H1 (cell line): ENCODE data around the gene ADARB2. TPM values are rescaled to one million over a fixed set of nuclear protein-coding genes. Genes with fewer than 3 reads are reported as not detected.

ENCODE experiments used
- CTCF ChIA-PET: fragments of 300-600 bp; sonication (Branson Sonifier 250); formaldehyde crosslinking; loops from one replicate; lab custom pipeline; 2021; ENCODE audit not compliant: partially characterized antibody; lab: Charles Lee
- POLR2A ChIA-PET: fragments of 300-600 bp; sonication (Branson Sonifier 250); formaldehyde crosslinking; loops from one replicate; lab custom pipeline; 2021; ENCODE audit warnings: inconsistent platforms; ENCODE audit not compliant: partially characterized antibody; lab: Charles Lee
- DNase-seq, 2 experiments: peaks; one replicate each; pipeline versions ENCODE4 v3.0.0 to v3.0.0-alpha.2; 2010 to 2022; ENCODE audit warnings: low spot score in 2 of 2, low read depth in 1 of 2, mixed read lengths in 1 of 2
- FAIRE-seq: peaks from 2 replicates; lab custom pipeline; 2011; peaks lifted over from hg19 to GRCh38; lab: Jason Lieb, UNC
- H2AFZ ChIP-seq: 2 replicates; pipeline ENCODE4 v1.8.1; 2012; ENCODE audit warnings: low read length, inconsistent platforms
- H2AK5ac ChIP-seq: 2 replicates; pipeline ENCODE4 v1.6.1; 2013; ENCODE audit warnings: low read depth, low read length
- H2BK120ac ChIP-seq: replicated peaks from 2 replicates; pipeline ENCODE3; 2013; ENCODE audit warnings: low read depth, low read length, inconsistent platforms
- H2BK12ac ChIP-seq: 2 replicates; pipeline ENCODE4 v1.6.1; 2013; ENCODE audit warnings: low read depth, low read length
- H2BK15ac ChIP-seq: 2 replicates; pipeline ENCODE4 v1.6.1; 2013; ENCODE audit warnings: low read length
- H2BK20ac ChIP-seq: 2 replicates; pipeline ENCODE4 v1.6.1; 2013; ENCODE audit warnings: low read length
- H2BK5ac ChIP-seq: 2 replicates; pipeline ENCODE4 v1.6.1; 2013; ENCODE audit warnings: low read depth, low read length
- H3K14ac ChIP-seq: 2 replicates; pipeline ENCODE4 v1.6.1; 2013; ENCODE audit warnings: inconsistent platforms; ENCODE audit not compliant: insufficient read length
- H3K18ac ChIP-seq: 2 replicates; pipeline ENCODE4 v1.6.1; 2013; ENCODE audit warnings: low read length; ENCODE audit errors: extremely low read depth
- H3K23ac ChIP-seq: 2 replicates; pipeline ENCODE4 v1.6.1; 2013; ENCODE audit warnings: inconsistent platforms; ENCODE audit not compliant: insufficient read length
- H3K23me2 ChIP-seq: 2 replicates; pipeline ENCODE4 v1.6.1; 2013; ENCODE audit warnings: low read depth, low read length
- H3K27ac ChIP-seq: 2 replicates; pipeline ENCODE4 v1.6.1; 2011; ENCODE audit warnings: low read depth, low read length, inconsistent platforms
- H3K27me3 ChIP-seq, 4 experiments: replicated peaks in 1 of 4; 1 replicate in 1 of 4; 2 replicates in 3 of 4; pipeline versions ENCODE4 v1.6.1 to v1.8.1; 2011 to 2013; ENCODE audit warnings: low read length in 3 of 4, mild to moderate bottlenecking in 3 of 4, inconsistent platforms in 2 of 4, mixed read lengths in 2 of 4, moderate library complexity in 1 of 4; ENCODE audit not compliant: control insufficient read depth in 3 of 4, insufficient read depth in 3 of 4; ENCODE audit errors: extremely low read depth in 1 of 4
- H3K36me3 ChIP-seq, 4 experiments: 2 replicates each; pipeline versions ENCODE4 v1.6.1 to v1.8.1; 2011 to 2013; ENCODE audit warnings: mild to moderate bottlenecking in 4 of 4, low read length in 3 of 4, moderate library complexity in 2 of 4, control low read depth in 1 of 4, inconsistent platforms in 1 of 4; ENCODE audit not compliant: insufficient read depth in 4 of 4, control insufficient read depth in 2 of 4
- H3K4ac ChIP-seq: replicated peaks from 2 replicates; pipeline ENCODE3; 2013; ENCODE audit warnings: low read length, low read depth, mixed read lengths, inconsistent platforms; ENCODE audit not compliant: insufficient read length
- H3K4me1 ChIP-seq, 4 experiments: replicated peaks in 1 of 4; 1 replicate in 1 of 4; 2 replicates in 3 of 4; pipeline versions ENCODE4 v1.6.1 to v1.8.1; 2011 to 2013; ENCODE audit warnings: low read length in 3 of 4, inconsistent platforms in 2 of 4, mixed read lengths in 1 of 4; ENCODE audit not compliant: insufficient read depth in 4 of 4, control insufficient read depth in 3 of 4
- H3K4me2 ChIP-seq, 2 experiments: 2 replicates each; pipeline versions ENCODE4 v1.6.1 to v1.8.1; 2011 to 2013; ENCODE audit warnings: low read depth in 2 of 2, low read length in 2 of 2, control low read depth in 1 of 2, inconsistent platforms in 1 of 2, mild to moderate bottlenecking in 1 of 2; ENCODE audit not compliant: insufficient read depth in 1 of 2
- H3K4me3 ChIP-seq, 4 experiments: fragments of 200-600, 300-600 bp in 1 of 4; sonication (generic), shearing (Covaris generic), sonication (Bioruptor Twin) in 1 of 4; 2 replicates each; pipeline versions ENCODE4 v1.5.1 to v1.8.1; 2011 to 2016; ENCODE audit warnings: low read length in 4 of 4, low read depth in 3 of 4, control low read depth in 2 of 4, inconsistent platforms in 2 of 4, mild to moderate bottlenecking in 2 of 4, mixed read lengths in 1 of 4, moderate library complexity in 1 of 4; ENCODE audit not compliant: insufficient read depth in 2 of 4; ENCODE audit errors: extremely low read depth in 1 of 4
- H3K56ac ChIP-seq: replicated peaks from 2 replicates; pipeline ENCODE3; 2013; ENCODE audit warnings: low read depth, mild to moderate bottlenecking, mixed read lengths, low read length, inconsistent platforms; ENCODE audit not compliant: insufficient read length
- H3K79me1 ChIP-seq: 2 replicates; pipeline ENCODE4 v1.6.1; 2013; ENCODE audit warnings: low read depth, low read length, control low read depth
- H3K79me2 ChIP-seq, 2 experiments: 2 replicates each; pipeline versions ENCODE4 v1.6.1 to v1.8.1; 2012 to 2013; ENCODE audit warnings: low read length in 2 of 2, mild to moderate bottlenecking in 2 of 2, inconsistent platforms in 1 of 2; ENCODE audit not compliant: insufficient read depth in 2 of 2, control insufficient read depth in 1 of 2
- H3K9ac ChIP-seq, 4 experiments: replicated peaks in 1 of 4; 1 replicate in 1 of 4; 2 replicates in 3 of 4; pipeline versions ENCODE4 v1.6.1 to v1.8.1; 2011 to 2013; ENCODE audit warnings: low read depth in 3 of 4, low read length in 3 of 4, control low read depth in 2 of 4, mild to moderate bottlenecking in 2 of 4, moderate library complexity in 2 of 4, inconsistent platforms in 1 of 4; ENCODE audit errors: extremely low read depth in 1 of 4
- H3K9me3 ChIP-seq, 2 experiments: 2 replicates each; pipeline versions ENCODE4 v1.6.1 to v1.8.1; 2012 to 2013; ENCODE audit warnings: mild to moderate bottlenecking in 2 of 2, moderate library complexity in 2 of 2, control low read depth in 1 of 2, inconsistent platforms in 1 of 2, low read depth in 1 of 2, low read length in 1 of 2, mixed read lengths in 1 of 2; ENCODE audit not compliant: insufficient read depth in 2 of 2
- H4K20me1 ChIP-seq, 2 experiments: replicated peaks in 1 of 2; 2 replicates each; pipeline versions ENCODE3 to v1.8.1; 2011 to 2013; ENCODE audit warnings: inconsistent platforms in 2 of 2, low read length in 2 of 2, mild to moderate bottlenecking in 1 of 2; ENCODE audit not compliant: insufficient read depth in 2 of 2, control insufficient read depth in 1 of 2
- H4K5ac ChIP-seq: 2 replicates; pipeline ENCODE4 v1.6.1; 2013; ENCODE audit warnings: low read length, low read depth, mixed read lengths, inconsistent platforms; ENCODE audit not compliant: insufficient read length
- H4K8ac ChIP-seq: 2 replicates; pipeline ENCODE4 v1.8.0; 2013; ENCODE audit warnings: mild to moderate bottlenecking, moderate library complexity, low read length, inconsistent platforms; ENCODE audit not compliant: insufficient read depth; ENCODE audit errors: extremely low read depth
- H4K91ac ChIP-seq: replicated peaks from 2 replicates; pipeline ENCODE3; 2013; ENCODE audit warnings: low read length, mixed read lengths, inconsistent platforms; ENCODE audit not compliant: insufficient read length
- ASH2L ChIP-seq: fragments of 200-600, 300-600 bp; sonication (generic); IDR thresholded peaks from one replicate; pipeline ENCODE4 v1.7.1; 2017; ENCODE audit warnings: low read length
- HDAC2 ChIP-seq, 2 experiments: fragments of 300-600 bp in 1 of 2; sonication (generic) in 1 of 2; IDR thresholded peaks; 2 replicates each; pipeline ENCODE4 v1.6.1; 2011 to 2012; ENCODE audit warnings: low read depth in 2 of 2, low read length in 2 of 2, mild to moderate bottlenecking in 2 of 2, moderate library complexity in 2 of 2, borderline replicate concordance in 1 of 2, inconsistent platforms in 1 of 2
- KDM4A ChIP-seq: IDR thresholded peaks from one replicate; pipeline ENCODE4 v1.7.1; 2012; ENCODE audit warnings: low read depth, mild to moderate bottlenecking, moderate library complexity, low read length, inconsistent platforms; ENCODE audit not compliant: severe bottlenecking
- MAFK ChIP-seq: IDR thresholded peaks from 2 replicates; pipeline ENCODE4 v1.6.1; 2012; ENCODE audit warnings: low read depth, mild to moderate bottlenecking, improper control_type of control experiment, low read length
- POLR2AphosphoS5 ChIP-seq: IDR thresholded peaks from 2 replicates; pipeline ENCODE4 v1.6.1; 2011; ENCODE audit warnings: low read depth, low read length
- RBBP5 ChIP-seq: IDR thresholded peaks from 2 replicates; pipeline ENCODE4 v1.7.1; 2012; ENCODE audit warnings: low read depth, mild to moderate bottlenecking, inconsistent platforms, low read length, moderate library complexity, borderline replicate concordance
- SAP30 ChIP-seq: fragments of 300-600 bp; sonication (generic); IDR thresholded peaks from 2 replicates; pipeline ENCODE4 v1.7.1; 2012; ENCODE audit warnings: low read length, moderate library complexity, mild to moderate bottlenecking, inconsistent platforms; ENCODE audit not compliant: insufficient read depth, insufficient replicate concordance
- TAF1 ChIP-seq: IDR thresholded peaks from 2 replicates; pipeline ENCODE4 v1.6.1; 2011; ENCODE audit warnings: mild to moderate bottlenecking, low read depth, low read length
- TAF7 ChIP-seq: optimal IDR thresholded peaks from 2 replicates; pipeline ENCODE3; 2011; ENCODE audit warnings: low read depth, mild to moderate bottlenecking, inconsistent platforms, low read length, moderate library complexity, borderline replicate concordance
- TEAD4 ChIP-seq: IDR thresholded peaks from 2 replicates; pipeline ENCODE4 v1.6.1; 2012; ENCODE audit warnings: low read depth, low read length, inconsistent platforms, mixed read lengths
- YY1 ChIP-seq: IDR thresholded peaks from 2 replicates; pipeline ENCODE4 v1.6.1; 2011; ENCODE audit warnings: low read depth, mild to moderate bottlenecking, low read length
- WGBS, 2 experiments: shearing (Covaris generic) in 1 of 2; methylation state at CpG; one replicate each; pipeline versions ENCODE4 v1.1.6 to v1.1.7; 2013 to 2015; ENCODE audit warnings: low lambda C conversion rate in 2 of 2, mixed read lengths in 2 of 2, inconsistent platforms in 1 of 2, low coverage in 1 of 2, missing lambda C conversion rate in 1 of 2; ENCODE audit not compliant: insufficient replicate concordance in 2 of 2, insufficient coverage in 1 of 2, insufficient read length in 1 of 2; ENCODE audit errors: extremely low coverage in 1 of 2, missing lambda C conversion rate in 1 of 2; 5-methylcytosine and 5-hydroxymethylcytosine counted together
- polyA plus RNA-seq, 7 experiments: library from polyadenylated mRNA; depleted of rRNA in 3 of 7; stranded (reverse) in 5 of 7; unstranded in 2 of 7; fragments of >200 nt in 5 of 7; fragments of 200-250 nt in 2 of 7; gene quantifications; 1 replicate in 5 of 7; 2 replicates in 1 of 7; 4 replicates in 1 of 7; pipeline versions ENCODE4 v1.2.1 to v1.2.3, GENCODE V29; 2011 to 2013; ENCODE audit warnings: missing spikeins in 2 of 7, mixed read lengths in 2 of 7
- total RNA-seq: library from RNA; stranded (reverse); fragmentation: NEBNext Ultra II Directional; extraction: Animal tissue kit (Norgen Biotek cat#: 25700); gene quantifications from 2 replicates; pipeline ENCODE4 v1.2.1, GENCODE V29; 2021

ADARB2 gene
- total and polyA plus RNA-seq, 2 of the 8 experiments (the other 6 are each of a cell fraction or from before 2014, with no cell fraction given): 2.2 to 2.8 TPM

- H3K79me1 ChIP-seq: no peaks in the 10 kb centered on the region
- FAIRE-seq (peak; percentile 100), DNase-seq (peak; percentile 25 to 66)
- H4K91ac ChIP-seq: peak overlapping the region; percentile 99
- H3K4me3 ChIP-seq: peak overlapping the region in 3 of 4 experiments; percentile 21 to 46 (median 38); a peak in 5 of 8 replicates
- ChIA-PET CTCF (interaction anchor here (0.6 to 1.5 kb wide), 2 partner anchors 11 to 58 kb away, joined by 3 to 7 read pairs; no protein-coding TSS in a partner anchor), POLR2A (interaction anchor here (0.6 to 2.9 kb wide), 13 partner anchors 9 to 212 kb away, joined by 3 to 21 read pairs (median 4); no protein-coding TSS in a partner anchor)
- H2BK15ac ChIP-seq: no peak overlapping the region
- no peaks in the 10 kb centered on the region for H3K36me3 ChIP-seq
- no peaks in the 10 kb centered on the region for H3K27me3 ChIP-seq
- peak overlapping the region; percentile 96 for H3K27ac ChIP-seq
- peaks cover 15 to 23% (median 22%) of the 10 kb centered on the region in 4 experiments for H3K4me1 ChIP-seq
- H3K9me3 ChIP-seq: no peaks in the 10 kb centered on the region
- peak overlapping the region; percentile 60 for H3K56ac ChIP-seq
- peak overlapping the region in 3 of 4 experiments; percentile 53 to 74 (median 73); a peak in 5 of 7 replicates for H3K9ac ChIP-seq
- peak overlapping the region; percentile 100 for H2BK120ac ChIP-seq
- H3K79me2 ChIP-seq: no peaks in the 10 kb centered on the region
- H2BK5ac ChIP-seq: peak overlapping the region; percentile 100
- peaks cover 3% of the 10 kb centered on the region; the same call in 1 of the 2 replicates for H3K23me2 ChIP-seq
- H3K14ac ChIP-seq: no peak overlapping the region
- no peak overlapping the region for H2AFZ ChIP-seq
- H3K4me2 ChIP-seq: peak overlapping the region; percentile 64 to 75
- peak overlapping the region; percentile 98 for H4K8ac ChIP-seq
- H4K20me1 ChIP-seq: no peaks in the 10 kb centered on the region
- H3K23ac ChIP-seq: no peak overlapping the region
- H2BK12ac ChIP-seq: peak overlapping the region; percentile 84
- peak overlapping the region; percentile 72 for H2AK5ac ChIP-seq
- H3K4ac ChIP-seq: peak overlapping the region; percentile 69
- peak overlapping the region; percentile 99 for H4K5ac ChIP-seq
- H3K18ac ChIP-seq: peak overlapping the region; percentile 99
- 2% methylated on average over 9 of the region's 9 CpGs; no CpG with 5 or more reads in 1 of the 2 experiments for WGBS, 2 experiments
- peak overlapping the region; percentile 73; the same call in 1 of the 2 replicates for H2BK20ac ChIP-seq
- 0 out of 2 replicates have a peak, but pooled peaks have one; percentile 5 for TF ChIP-seq YY1
- TF ChIP-seq KDM4A: no peak
- TF ChIP-seq HDAC2 (IDR thresholded peaks at IDR 0.05; ENCODE audit: borderline replicate concordance in 1 of 2, low read depth in 2 of 2, low read length in 2 of 2): 0 out of 4 replicates have a peak, but pooled peaks of 1 of the 2 experiments have one; percentile 8
- peak; percentile 28; the same call in 1 of the 2 replicates for TF ChIP-seq TAF1
- TF ChIP-seq TAF7: peak; percentile 39
- TF ChIP-seq SAP30: no peak
- TF ChIP-seq POLR2AphosphoS5: no peak; the same call in none of the 2 replicates
- TF ChIP-seq TEAD4: peak; percentile 89
- TF ChIP-seq RBBP5: peak; percentile 98
- TF ChIP-seq ASH2L: peak; percentile 95
- no peak for TF ChIP-seq MAFK
These were observed 427.0 kb downstream of the ADARB2 start for GRCh38 chr10:1310271-1310789.
